ENCODE data around the gene PARD3.
A peak's percentile ranks its signal among the peaks of the same experiment; 100 is the strongest.

The PARD3 gene

GRCh38 chr10:34641913-34642558, 173.1 kb downstream of the PARD3 start:
- no peak for FAIRE-seq

- FAIRE-seq: no peak
These were observed 173.8 kb downstream of the PARD3 start for GRCh38 chr10:34641147-34641912.

- peak; percentile 83 for FAIRE-seq
These were observed 176.6 kb downstream of the PARD3 start for GRCh38 chr10:34638406-34639054.

- no peak for FAIRE-seq
These were observed 177.6 kb downstream of the PARD3 start for GRCh38 chr10:34637418-34637911.

GRCh38 chr10:34635111-34635510, 180.0 kb downstream of the PARD3 start:
- FAIRE-seq: no peak

- FAIRE-seq: no peak
These were observed 181.7 kb downstream of the PARD3 start for GRCh38 chr10:34633374-34633773.

GRCh38 chr10:34629084-34629483, 186.0 kb downstream of the PARD3 start:
- FAIRE-seq: no peak

- no peak for FAIRE-seq
These were observed 186.8 kb downstream of the PARD3 start for GRCh38 chr10:34628174-34628796.

- no peak for FAIRE-seq
These were observed 187.4 kb downstream of the PARD3 start for GRCh38 chr10:34627741-34628140.

GRCh38 chr10:34627331-34627730, 187.8 kb downstream of the PARD3 start:
- FAIRE-seq: no peak

- FAIRE-seq: no peak
These were observed 188.8 kb downstream of the PARD3 start for GRCh38 chr10:34626158-34626880.

- no peak for FAIRE-seq
These were observed 190.6 kb downstream of the PARD3 start for GRCh38 chr10:34624323-34625153.

- no peak for FAIRE-seq
These were observed 192.2 kb downstream of the PARD3 start for GRCh38 chr10:34622945-34623344.

GRCh38 chr10:34618611-34619010, 196.5 kb downstream of the PARD3 start:
- no peak for FAIRE-seq

- FAIRE-seq: no peak
These were observed 199.3 kb downstream of the PARD3 start for GRCh38 chr10:34615770-34616169.

- no peak for FAIRE-seq
These were observed 201.6 kb downstream of the PARD3 start for GRCh38 chr10:34613491-34613890.

- FAIRE-seq: no peak
These were observed 202.2 kb downstream of the PARD3 start for GRCh38 chr10:34612938-34613337.

GRCh38 chr10:34612446-34612845, 202.7 kb downstream of the PARD3 start:
- no peak for FAIRE-seq

GRCh38 chr10:34609287-34609940, 205.7 kb downstream of the PARD3 start:
- no peak for FAIRE-seq

- no peak for FAIRE-seq
These were observed 207.2 kb downstream of the PARD3 start for GRCh38 chr10:34607894-34608293.

GRCh38 chr10:34606890-34607289, 208.2 kb downstream of the PARD3 start:
- no peak for FAIRE-seq

All from A204.1 (cell line).